ENCODE data around the gene NFATC1. TPM values are rescaled to one million over a fixed set of nuclear protein-coding genes. Genes with fewer than 3 reads are reported as not detected.

NFATC1 gene
- polyA plus RNA-seq, 2 of the 4 experiments (the other 2 are of a cell fraction): 0.52 to 1.7 TPM

DNA sequence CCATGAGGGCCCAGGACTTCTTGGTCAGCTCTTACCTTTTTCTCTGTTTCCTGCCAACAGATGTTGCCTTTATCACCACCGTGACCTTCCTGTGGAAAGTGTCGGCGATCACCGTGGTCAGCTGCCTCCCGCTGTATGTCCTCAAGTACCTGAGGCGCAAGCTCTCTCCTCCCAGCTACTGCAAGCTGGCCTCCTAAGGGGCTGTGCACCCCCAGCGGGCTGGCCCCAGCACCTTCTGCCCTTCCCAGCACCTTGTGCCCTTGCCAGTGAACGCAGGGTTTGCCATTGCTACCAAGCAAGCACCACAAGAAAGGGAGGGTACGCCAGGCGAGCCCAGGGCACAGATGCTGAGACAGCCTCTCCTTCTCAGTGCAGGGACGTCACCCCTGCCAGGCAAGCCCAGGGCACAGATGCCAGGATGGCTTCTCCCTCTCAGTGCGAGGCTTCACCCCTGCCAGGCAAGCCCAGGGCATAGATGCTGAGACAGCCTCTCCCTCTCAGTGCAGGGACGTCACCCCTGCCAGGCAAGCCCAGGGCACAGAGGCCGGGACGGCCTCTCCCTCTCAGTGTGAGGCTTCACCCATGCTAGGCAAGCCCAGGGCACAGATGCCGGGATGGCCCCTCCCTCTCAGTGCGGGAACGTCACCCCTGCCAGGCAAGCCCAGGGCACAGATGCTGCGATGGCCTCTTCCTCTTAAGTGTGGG, 18.4 kb upstream of the NFATC1 start:
- ChIA-PET CTCF (interaction anchor here (1.0 to 11.7 kb wide), 4 partner anchors 44 to 266 kb away, joined by 3 to 144 read pairs (median 37); no protein-coding TSS in a partner anchor), POLR2A (no interaction called here)
- TF ChIP-seq POLR2A (IDR thresholded peaks at IDR 0.05; ENCODE audit: low read length): no peak
- no peak for TF ChIP-seq KDM1A (IDR thresholded peaks at IDR 0.05; ENCODE audit: low read depth)
- no peak for TF ChIP-seq FOXS1 (CRISPR knock-in tag; IDR thresholded peaks at IDR 0.05)
- TF ChIP-seq, protein P1, sequence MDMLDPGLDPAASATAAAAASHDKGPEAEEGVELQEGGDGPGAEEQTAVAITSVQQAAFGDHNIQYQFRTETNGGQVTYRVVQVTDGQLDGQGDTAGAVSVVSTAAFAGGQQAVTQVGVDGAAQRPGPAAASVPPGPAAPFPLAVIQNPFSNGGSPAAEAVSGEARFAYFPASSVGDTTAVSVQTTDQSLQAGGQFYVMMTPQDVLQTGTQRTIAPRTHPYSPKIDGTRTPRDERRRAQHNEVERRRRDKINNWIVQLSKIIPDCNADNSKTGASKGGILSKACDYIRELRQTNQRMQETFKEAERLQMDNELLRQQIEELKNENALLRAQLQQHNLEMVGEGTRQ (IDR thresholded peaks at IDR 0.05): no peak
- no peak for TF ChIP-seq EHF (CRISPR knock-in tag; IDR thresholded peaks at IDR 0.05)
- no peak for ATAC-seq
- no peak for DNase-seq (ENCODE audit: low read depth in 1 of 2, low spot score in 1 of 2)
- 97% methylated on average over 8 of the region's 19 CpGs for WGBS (ENCODE audit: missing lambda C conversion rate)
- Histone ChIP-seq H3K4me2 (no peak overlapping the region), H3K27ac (no peak overlapping the region), H3K4me3 (no peak overlapping the region), H3K4me1 (no peaks in the 10 kb centered on the region), H3K9me3 (no peaks in the 10 kb centered on the region)
- FAIRE-seq: no peak

DNA sequence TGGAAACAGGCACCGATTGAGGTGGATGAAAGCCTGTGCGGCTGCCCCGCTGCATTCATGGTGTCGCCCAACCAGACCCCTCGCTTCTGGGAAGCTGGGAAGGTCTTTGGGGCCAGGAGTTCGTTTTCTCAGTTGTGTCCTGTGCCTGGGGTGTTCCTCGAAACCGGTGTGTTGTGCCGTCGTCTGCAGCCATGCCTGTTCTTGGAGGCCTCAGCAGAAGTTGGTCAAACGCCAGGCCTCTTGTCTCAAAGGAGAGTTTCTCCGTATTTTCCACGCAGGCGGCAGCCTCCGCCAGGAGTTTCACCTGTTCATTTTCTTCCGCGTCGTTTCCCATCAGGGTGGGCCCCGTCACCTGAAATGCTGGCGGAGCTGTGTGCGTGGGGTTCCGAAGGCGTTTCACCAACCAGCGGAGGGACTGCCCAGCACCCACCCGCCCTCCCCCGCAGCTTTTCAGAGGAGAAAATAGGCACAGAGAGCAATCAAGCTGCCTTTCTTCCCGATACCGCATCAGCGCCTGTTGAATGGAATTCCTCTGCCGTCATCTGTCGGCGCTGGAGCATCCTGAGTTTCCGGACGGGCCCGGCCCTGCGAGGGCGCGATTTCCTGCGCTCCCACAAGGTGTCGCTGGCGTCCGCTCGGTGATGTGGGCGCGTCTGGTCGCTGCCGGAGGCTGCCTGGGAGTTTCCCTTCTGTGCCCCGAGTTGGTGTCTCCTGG, 17.0 kb upstream of the NFATC1 start:
- 79% methylated on average over 24 of the region's 48 CpGs for WGBS (ENCODE audit: missing lambda C conversion rate)
- H3K9me3 ChIP-seq: no peaks in the 10 kb centered on the region
- H3K27ac ChIP-seq: no peak overlapping the region
- DNase-seq (ENCODE audit: low read depth in 1 of 2, low spot score in 1 of 2) (peak; percentile 48 to 58), FAIRE-seq (no peak), ATAC-seq (peak; percentile 60 to 75)
- H3K4me1 ChIP-seq: no peaks in the 10 kb centered on the region
- TF ChIP-seq RAD21 (conservative IDR thresholded peaks at IDR 0.05 in 1 of 2, IDR thresholded peaks at IDR 0.05 in 1 of 2): peak; percentile 43 to 51
- TF ChIP-seq RFX5 (IDR thresholded peaks at IDR 0.05): no peak
- TF ChIP-seq SMC3 (IDR thresholded peaks at IDR 0.05): peak; percentile 62
- no peak for TF ChIP-seq TFCP2L1 (CRISPR knock-in tag; IDR thresholded peaks at IDR 0.05)
- TF ChIP-seq, protein P2, sequence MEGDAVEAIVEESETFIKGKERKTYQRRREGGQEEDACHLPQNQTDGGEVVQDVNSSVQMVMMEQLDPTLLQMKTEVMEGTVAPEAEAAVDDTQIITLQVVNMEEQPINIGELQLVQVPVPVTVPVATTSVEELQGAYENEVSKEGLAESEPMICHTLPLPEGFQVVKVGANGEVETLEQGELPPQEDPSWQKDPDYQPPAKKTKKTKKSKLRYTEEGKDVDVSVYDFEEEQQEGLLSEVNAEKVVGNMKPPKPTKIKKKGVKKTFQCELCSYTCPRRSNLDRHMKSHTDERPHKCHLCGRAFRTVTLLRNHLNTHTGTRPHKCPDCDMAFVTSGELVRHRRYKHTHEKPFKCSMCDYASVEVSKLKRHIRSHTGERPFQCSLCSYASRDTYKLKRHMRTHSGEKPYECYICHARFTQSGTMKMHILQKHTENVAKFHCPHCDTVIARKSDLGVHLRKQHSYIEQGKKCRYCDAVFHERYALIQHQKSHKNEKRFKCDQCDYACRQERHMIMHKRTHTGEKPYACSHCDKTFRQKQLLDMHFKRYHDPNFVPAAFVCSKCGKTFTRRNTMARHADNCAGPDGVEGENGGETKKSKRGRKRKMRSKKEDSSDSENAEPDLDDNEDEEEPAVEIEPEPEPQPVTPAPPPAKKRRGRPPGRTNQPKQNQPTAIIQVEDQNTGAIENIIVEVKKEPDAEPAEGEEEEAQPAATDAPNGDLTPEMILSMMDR (IDR thresholded peaks at IDR 0.05): peak; percentile 54
- peak overlapping the region; percentile 44; the same call in 2 of the 3 replicates for H3K4me2 ChIP-seq
- no peak overlapping the region for H3K4me3 ChIP-seq
- ChIA-PET POLR2A (no interaction called here), CTCF (interaction anchor here (0.6 to 11.7 kb wide), 21 partner anchors 8 to 589 kb away, joined by 3 to 144 read pairs (median 3); no protein-coding TSS in a partner anchor)

DNA sequence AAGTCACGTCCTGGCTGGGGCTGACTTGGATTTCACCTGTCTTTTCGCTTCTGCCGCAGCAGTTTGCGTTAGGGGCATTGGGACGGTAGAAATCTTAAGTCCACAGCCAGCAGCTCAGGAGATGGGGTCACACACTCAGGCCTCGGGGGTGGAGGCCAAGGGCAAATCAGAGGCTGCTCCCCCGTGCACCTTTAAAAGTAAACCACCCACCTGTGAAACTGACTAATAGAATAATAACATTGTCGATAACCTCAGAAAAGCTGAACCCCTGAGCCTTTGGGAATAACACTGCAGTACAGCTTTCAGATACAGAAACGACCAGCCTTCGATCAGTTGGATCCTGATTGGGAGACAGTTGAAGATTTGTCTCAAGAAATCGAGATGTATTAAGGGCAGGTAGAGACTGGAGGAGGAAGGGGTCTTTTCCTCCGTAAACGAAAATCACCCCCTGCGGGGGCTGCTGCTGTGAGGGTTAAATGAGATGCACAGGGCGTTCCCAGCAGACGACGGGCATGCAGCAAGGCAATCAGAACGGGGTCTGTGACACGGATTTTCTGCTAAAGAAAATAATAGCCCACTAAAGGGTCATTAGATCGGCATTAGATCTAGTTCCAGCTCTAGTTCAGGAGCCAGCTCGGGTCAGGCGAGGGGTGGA, 16.4 kb upstream of the NFATC1 start:
- TF ChIP-seq KDM5A (IDR thresholded peaks at IDR 0.05): no peak
- no peak for TF ChIP-seq FOSB (CRISPR knock-in tag; IDR thresholded peaks at IDR 0.05)
- TF ChIP-seq, protein P3, sequence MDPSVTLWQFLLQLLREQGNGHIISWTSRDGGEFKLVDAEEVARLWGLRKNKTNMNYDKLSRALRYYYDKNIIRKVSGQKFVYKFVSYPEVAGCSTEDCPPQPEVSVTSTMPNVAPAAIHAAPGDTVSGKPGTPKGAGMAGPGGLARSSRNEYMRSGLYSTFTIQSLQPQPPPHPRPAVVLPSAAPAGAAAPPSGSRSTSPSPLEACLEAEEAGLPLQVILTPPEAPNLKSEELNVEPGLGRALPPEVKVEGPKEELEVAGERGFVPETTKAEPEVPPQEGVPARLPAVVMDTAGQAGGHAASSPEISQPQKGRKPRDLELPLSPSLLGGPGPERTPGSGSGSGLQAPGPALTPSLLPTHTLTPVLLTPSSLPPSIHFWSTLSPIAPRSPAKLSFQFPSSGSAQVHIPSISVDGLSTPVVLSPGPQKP (IDR thresholded peaks at IDR 0.05; ENCODE audit: low read depth, low read length): no peak
- TF ChIP-seq ZFP36 (IDR thresholded peaks at IDR 0.05; ENCODE audit: borderline replicate concordance, partially characterized antibody): no peak
- TF ChIP-seq CEBPB (IDR thresholded peaks at IDR 0.05): no peak
- TF ChIP-seq POLR2AphosphoS2 (conservative IDR thresholded peaks at IDR 0.05; ENCODE audit: low read length): no peak
- H3K9me3 ChIP-seq: no peaks in the 10 kb centered on the region
- H3K4me3 ChIP-seq: no peak overlapping the region
- DNase-seq (ENCODE audit: low read depth in 1 of 2, low spot score in 1 of 2) (no peak), ATAC-seq (no peak; a peak in 1 of 6 replicates), FAIRE-seq (no peak)
- no peaks in the 10 kb centered on the region for H3K4me1 ChIP-seq
- H3K4me2 ChIP-seq: peak overlapping the region; percentile 44; the same call in 2 of the 3 replicates
- WGBS (ENCODE audit: missing lambda C conversion rate): 65% methylated on average over 17 of the region's 22 CpGs
- POLR2A ChIA-PET: no interaction called here
- no peak overlapping the region for H3K27ac ChIP-seq
- CTCF ChIA-PET: interaction anchor here (0.6 to 11.7 kb wide), 24 partner anchors 8 to 588 kb away, joined by 3 to 144 read pairs (median 4); partner anchors contain the start of gene NFATC1
